OCI-LY1 (cell line): ENCODE results near the gene TSEN54.

Experiments used
- H2AFZ ChIP-seq: fragments of 200-600 bp; sonication (generic), shearing (Covaris generic); 2 replicates; pipeline ENCODE4 v1.6.0; 2014; ENCODE audit warnings: antibody characterized with exemption, mild to moderate bottlenecking, low read length
- H3F3A ChIP-seq: fragments of 200-600 bp; sonication (generic), shearing (Covaris generic); 2 replicates; pipeline ENCODE4 v1.6.0; 2014; ENCODE audit warnings: mild to moderate bottlenecking, antibody characterized with exemption, low read length, moderate library complexity; ENCODE audit not compliant: insufficient read depth
- H3K27ac ChIP-seq: fragments of 200-600 bp; sonication (generic); 2 replicates; pipeline ENCODE4 v1.5.1; 2014; ENCODE audit warnings: low read length, mixed run types, mild to moderate bottlenecking, low read depth; ENCODE audit not compliant: poor library complexity, severe bottlenecking
- H3K27me3 ChIP-seq: fragments of 200-600 bp; sonication (generic); 2 replicates; pipeline ENCODE4 v1.6.0; 2014; ENCODE audit warnings: antibody characterized with exemption, mild to moderate bottlenecking, low read length, moderate library complexity; ENCODE audit not compliant: insufficient read depth
- H3K36me3 ChIP-seq: fragments of 200-600 bp; sonication (generic); 2 replicates; pipeline ENCODE4 v1.6.1; 2014; ENCODE audit warnings: mild to moderate bottlenecking, antibody characterized with exemption, low read length, moderate library complexity, mixed read lengths; ENCODE audit not compliant: insufficient read depth
- H3K4me1 ChIP-seq: fragments of 200-600 bp; sonication (generic); 2 replicates; pipeline ENCODE4 v1.5.1; 2014; ENCODE audit warnings: mild to moderate bottlenecking, low read length, moderate library complexity; ENCODE audit not compliant: insufficient read depth, severe bottlenecking
- H3K4me2 ChIP-seq: fragments of 200-600 bp; sonication (generic), shearing (Covaris generic); 2 replicates; pipeline ENCODE4 v1.6.1; 2014; ENCODE audit warnings: low read length
- H3K4me3 ChIP-seq: fragments of 200-600 bp; sonication (generic); 2 replicates; pipeline ENCODE4 v1.5.1; 2014; ENCODE audit warnings: low read length, low read depth, mild to moderate bottlenecking, mixed read lengths; ENCODE audit not compliant: poor library complexity, severe bottlenecking
- H3K79me2 ChIP-seq: fragments of 200-600 bp; shearing (Covaris generic); 2 replicates; pipeline ENCODE4 v1.6.1; 2016; ENCODE audit warnings: mixed run types, low read length, mixed read lengths; ENCODE audit not compliant: insufficient read depth
- H3K9ac ChIP-seq: fragments of 200-600 bp; sonication (generic), shearing (Covaris generic); 2 replicates; pipeline ENCODE4 v1.6.1; 2014; ENCODE audit warnings: mild to moderate bottlenecking, low read length, mixed read lengths
- H3K9me2 ChIP-seq: fragments of 200-600 bp; sonication (generic), shearing (Covaris generic); 2 replicates; pipeline ENCODE4 v1.6.1; 2014; ENCODE audit warnings: low read depth, mild to moderate bottlenecking, low read length, mixed read lengths
- H3K9me3 ChIP-seq: fragments of 200-600 bp; shearing (Covaris generic); 2 replicates; pipeline ENCODE4 v1.6.1; 2014; ENCODE audit warnings: low read length, mixed read lengths
- H4K20me1 ChIP-seq: fragments of 200-600 bp; sonication (generic), shearing (Covaris generic); 2 replicates; pipeline ENCODE4 v1.6.0; 2016; ENCODE audit warnings: mild to moderate bottlenecking, low read length; ENCODE audit not compliant: insufficient read depth
- CTCF ChIP-seq: fragments of 200-600 bp; sonication (generic), shearing (Covaris generic); IDR thresholded peaks from 2 replicates; pipeline ENCODE4 v1.5.1; 2017; ENCODE audit warnings: mild to moderate bottlenecking, antibody characterized with exemption, low read length, moderate library complexity, mixed read lengths
- EZH2 ChIP-seq: fragments of 200-600 bp; sonication (generic), shearing (Covaris generic); IDR thresholded peaks from 2 replicates; pipeline ENCODE4 v1.8.0; 2017; ENCODE audit warnings: borderline replicate concordance, mixed run types, mild to moderate bottlenecking, antibody characterized with exemption, low read length, moderate library complexity, mixed read lengths

Gene TSEN54

GRCh38 chr17:75496005-75496404, 20.3 kb upstream of the TSEN54 start:
- Histone ChIP-seq H3K9ac (no peak overlapping the region), H3K9me3 (no peaks in the 10 kb centered on the region), H3K27ac (no peak overlapping the region), H2AFZ (no peak overlapping the region), H4K20me1 (no peaks in the 10 kb centered on the region), H3K4me1 (no peaks in the 10 kb centered on the region), H3K4me3 (no peak overlapping the region), H3K9me2 (no peaks in the 10 kb centered on the region), H3F3A (no peaks in the 10 kb centered on the region), H3K79me2 (no peaks in the 10 kb centered on the region), H3K4me2 (no peak overlapping the region), H3K36me3 (peaks cover 31% of the 10 kb centered on the region), H3K27me3 (no peaks in the 10 kb centered on the region)
- TF ChIP-seq EZH2 (no peak), CTCF (no peak)

GRCh38 chr17:75498039-75498725, 18.1 kb upstream of the TSEN54 start:
- no peak overlapping the region for H3K4me2 ChIP-seq
- H2AFZ ChIP-seq: no peak overlapping the region
- H3K9me3 ChIP-seq: no peaks in the 10 kb centered on the region
- H4K20me1 ChIP-seq: no peaks in the 10 kb centered on the region
- no peak overlapping the region for H3K27ac ChIP-seq
- TF ChIP-seq CTCF (no peak), EZH2 (no peak)
- H3K4me1 ChIP-seq: no peaks in the 10 kb centered on the region
- H3K4me3 ChIP-seq: no peak overlapping the region
- H3K79me2 ChIP-seq: no peaks in the 10 kb centered on the region
- no peak overlapping the region for H3K9ac ChIP-seq
- H3K27me3 ChIP-seq: 0 out of 2 replicates have a peak, but pooled peaks cover 1% of the 10 kb centered on the region
- no peaks in the 10 kb centered on the region for H3F3A ChIP-seq
- no peaks in the 10 kb centered on the region for H3K9me2 ChIP-seq
- H3K36me3 ChIP-seq: peaks cover 31% of the 10 kb centered on the region

GRCh38 chr17:75498726-75499213, 17.6 kb upstream of the TSEN54 start:
- no peaks in the 10 kb centered on the region for H3K4me1 ChIP-seq
- no peak overlapping the region for H3K27ac ChIP-seq
- no peaks in the 10 kb centered on the region for H4K20me1 ChIP-seq
- H2AFZ ChIP-seq: no peak overlapping the region
- no peak overlapping the region for H3K4me3 ChIP-seq
- no peak for TF ChIP-seq EZH2
- TF ChIP-seq CTCF: no peak
- peaks cover 4% of the 10 kb centered on the region; the same call in 1 of the 2 replicates for H3K27me3 ChIP-seq
- H3K9me2 ChIP-seq: no peaks in the 10 kb centered on the region
- no peak overlapping the region for H3K4me2 ChIP-seq
- H3K36me3 ChIP-seq: peaks cover 25% of the 10 kb centered on the region
- no peaks in the 10 kb centered on the region for H3K79me2 ChIP-seq
- no peaks in the 10 kb centered on the region for H3F3A ChIP-seq
- H3K9ac ChIP-seq: no peak overlapping the region
- no peaks in the 10 kb centered on the region for H3K9me3 ChIP-seq
